Measurements from ENCODE around the gene INTS1.

- TF ChIP-seq EZH2 (IDR thresholded peaks at IDR 0.05; ENCODE audit: borderline replicate concordance, insufficient read depth, low read depth, low read length, poor library complexity, severe bottlenecking) (no peak), CTCF (IDR thresholded peaks at IDR 0.05) (no peak)
Measured at GRCh38 chr7:1457059-1457948, 46.9 kb downstream of the INTS1 start.

Data from B cell (primary cell).